Measurements from ENCODE around the gene UQCC2. TPM values are rescaled to one million over a fixed set of nuclear protein-coding genes. Genes with fewer than 3 reads are reported as not detected.

Gene UQCC2
- total and polyA plus RNA-seq, 2 of the 4 experiments (the other 2 are of a cell fraction), result 13.8 to 34.5 TPM

- Histone ChIP-seq H3K4me1 (ENCODE audit: control insufficient read depth, insufficient read depth, low read length) (peaks cover 24% of the 10 kb centered on the region), H3K4me2 (ENCODE audit: low read depth, low read length) (peak overlapping the region; percentile 69; the same call in 1 of the 2 replicates), H4K91ac (ENCODE audit: insufficient read depth, low read depth, low read length) (peak overlapping the region; percentile 50), H3K9ac (ENCODE audit: low read depth, low read length) (peak overlapping the region; percentile 39; the same call in 1 of the 2 replicates), H2BK15ac (ENCODE audit: low read depth, low read length) (peak overlapping the region; percentile 25; the same call in 1 of the 3 replicates), H4K8ac (ENCODE audit: low read depth in 2 of 2, low read length in 2 of 2) (peak overlapping the region; percentile 1 to 96; a peak in 3 of 4 replicates), H2AK9ac (replicated peaks; ENCODE audit: low read depth, low read length, poor library complexity) (peak overlapping the region; percentile 22), H3K27me3 (ENCODE audit: control insufficient read depth, insufficient read depth, low read length) (peaks cover 6% of the 10 kb centered on the region; the same call in 1 of the 2 replicates), H3K9me3 (ENCODE audit: control insufficient read depth, insufficient read depth, low read length) (no peaks in the 10 kb centered on the region), H2BK5ac (ENCODE audit: low read depth, low read length, poor library complexity, severe bottlenecking) (no peak overlapping the region), H3K23ac (ENCODE audit: low read depth, low read length) (no peak overlapping the region), H4K20me1 (ENCODE audit: insufficient read depth, low read length) (no peaks in the 10 kb centered on the region; the same call in 1 of the 2 replicates), H3K36me3 (ENCODE audit: control insufficient read depth, insufficient read depth, low read length) (no peaks in the 10 kb centered on the region), H2AFZ (replicated peaks; ENCODE audit: low read length, poor library complexity) (peak overlapping the region; percentile 64), H3K9me1 (ENCODE audit: insufficient read depth, low read length) (peaks cover 10% of the 10 kb centered on the region), H3K18ac (ENCODE audit: low read depth, low read length) (peak overlapping the region; percentile 85), H3K56ac (ENCODE audit: extremely low read depth, insufficient read depth, low read length) (no peak overlapping the region), H3K79me1 (ENCODE audit: low read depth in 1 of 2, low read length in 2 of 2) (no peaks in the 10 kb centered on the region; a peak in 1 of 4 replicates), H3K4me3 (ENCODE audit: insufficient read depth, low read depth, low read length) (no peak overlapping the region), H2BK20ac (ENCODE audit: low read depth, low read length) (peak overlapping the region; percentile 87), H3K27ac (ENCODE audit: insufficient read depth, low read length) (peak overlapping the region; percentile 30; the same call in 1 of the 2 replicates), H4K5ac (ENCODE audit: low read depth, low read length) (peak overlapping the region; percentile 72), H3K4ac (ENCODE audit: low read depth, low read length) (peak overlapping the region; percentile 78), H2BK120ac (ENCODE audit: low read depth, low read length) (peak overlapping the region; percentile 96; the same call in 1 of the 2 replicates), H3K14ac (replicated peaks; ENCODE audit: low read depth, low read length) (peak overlapping the region; percentile 94; the same call in 1 of the 2 replicates), H2AK5ac (ENCODE audit: low read depth, low read length) (peak overlapping the region; percentile 57)
- ChIA-PET POLR2A (ENCODE audit: unreplicated experiment) (no interaction called here), CTCF (interaction anchor here (0.7 to 5.0 kb wide), 5 partner anchors 16 to 409 kb away, joined by 3 to 29 read pairs (median 10); no protein-coding TSS in a partner anchor)
- intact Hi-C loops (cut with micrococcal nuclease) (loop anchor here (2.0 kb wide), 1 partner anchor 25 kb away; no protein-coding TSS in a partner anchor), dilution Hi-C loops (cut with HindIII; ENCODE audit: low sequenced_read_pairs, unreplicated experiment) (no loop called here), in situ Hi-C loops (cut with MboI; ENCODE audit: low sequenced_read_pairs) (no loop called here)
- ATAC-seq (ENCODE audit: low read depth), result no peak
- DNase-seq, result peak; percentile 51
- no CpG with 5 or more reads among the region's 7 CpGs for WGBS, 2 experiments (ENCODE audit: extremely low coverage in 2 of 2, insufficient read length in 1 of 2)
- no peak for TF ChIP-seq SMC3 (IDR thresholded peaks at IDR 0.05; ENCODE audit: low read depth, low read length)
- TF ChIP-seq RAD21 (IDR thresholded peaks at IDR 0.05; ENCODE audit: low read length), result no peak
- no peak for TF ChIP-seq FOS (IDR thresholded peaks at IDR 0.05; ENCODE audit: low read depth, low read length)
- TF ChIP-seq POLR2A (IDR thresholded peaks at IDR 0.05; ENCODE audit: low read depth, low read length), result no peak
- TF ChIP-seq NFE2L2 (IDR thresholded peaks at IDR 0.05; ENCODE audit: low read depth, low read length), result no peak
- no peak for TF ChIP-seq CHD1 (IDR thresholded peaks at IDR 0.05; ENCODE audit: low read depth, low read length)
- no peak for TF ChIP-seq BHLHE40 (IDR thresholded peaks at IDR 0.05; ENCODE audit: low read depth, low read length)
- TF ChIP-seq MAFK (IDR thresholded peaks at IDR 0.05; ENCODE audit: low read depth, low read length), result no peak
- no peak for TF ChIP-seq CTCF (conservative IDR thresholded peaks at IDR 0.05; ENCODE audit: low read depth, low read length)
- no TSS peak for BruUV-seq (replicated peaks)
Observed at GRCh38 chr6:33745548-33745947, 34.0 kb upstream of the UQCC2 start.

All from IMR-90 (cell line).